Smooth muscle cell of the brain vasculature (primary cell): Measurements from ENCODE around the gene NPAS2.

Experiments
- DNase-seq: peaks from one replicate; pipeline ENCODE4 v3.0.0-alpha.2; 2012; ENCODE audit warnings: low read depth, low spot score

Gene NPAS2

DNA sequence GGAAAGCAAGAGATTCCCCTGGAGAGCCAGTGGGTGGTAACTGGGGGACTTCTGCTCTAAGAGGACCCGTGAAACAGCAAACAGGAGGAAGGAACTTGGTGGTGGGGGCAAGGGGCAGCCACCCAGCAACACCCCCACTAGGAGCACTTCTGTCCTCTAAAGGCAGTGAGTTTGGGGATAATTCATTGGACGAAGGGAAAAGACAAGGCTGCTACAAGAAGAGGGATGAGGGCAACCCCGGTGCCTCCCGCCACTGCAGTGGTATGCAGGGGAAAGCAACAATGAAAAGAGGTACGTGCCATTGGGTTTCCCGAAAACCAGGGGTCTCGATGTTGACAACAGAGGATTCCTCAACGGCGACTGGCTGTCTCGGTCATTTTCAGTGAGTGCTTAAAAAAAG lies 191.2 kb downstream of the NPAS2 start:
- DNase-seq: no peak

DNA sequence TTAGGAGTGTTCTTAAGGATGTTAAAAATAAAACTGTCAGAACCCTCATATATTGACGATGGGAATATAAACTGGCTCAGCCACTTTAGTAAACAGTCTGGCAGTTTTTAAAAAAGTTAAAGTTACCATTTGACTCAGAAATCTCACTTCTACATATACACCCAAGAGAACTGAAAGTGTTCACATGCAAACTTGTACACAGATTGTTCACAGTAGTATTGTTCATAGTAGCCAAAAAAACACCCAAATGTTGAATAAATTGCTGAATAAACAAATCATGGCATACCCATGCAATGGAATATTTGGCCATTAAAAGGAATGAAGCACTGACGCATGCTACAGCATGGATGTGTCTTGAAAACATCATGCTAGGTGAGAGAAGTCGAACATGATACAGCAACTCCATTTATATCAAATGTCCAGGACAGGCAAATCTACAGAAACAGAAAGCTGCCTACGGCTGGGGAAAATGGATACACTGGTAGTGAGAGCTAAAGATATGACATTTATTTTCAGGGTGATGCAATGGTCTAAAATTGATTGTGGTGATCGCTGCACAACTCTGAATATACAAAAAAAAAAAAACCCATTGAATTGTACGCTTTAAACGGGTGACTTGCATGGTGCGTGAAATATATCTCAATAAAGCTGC lies 192.2 kb downstream of the NPAS2 start:
- no peak for DNase-seq

DNA sequence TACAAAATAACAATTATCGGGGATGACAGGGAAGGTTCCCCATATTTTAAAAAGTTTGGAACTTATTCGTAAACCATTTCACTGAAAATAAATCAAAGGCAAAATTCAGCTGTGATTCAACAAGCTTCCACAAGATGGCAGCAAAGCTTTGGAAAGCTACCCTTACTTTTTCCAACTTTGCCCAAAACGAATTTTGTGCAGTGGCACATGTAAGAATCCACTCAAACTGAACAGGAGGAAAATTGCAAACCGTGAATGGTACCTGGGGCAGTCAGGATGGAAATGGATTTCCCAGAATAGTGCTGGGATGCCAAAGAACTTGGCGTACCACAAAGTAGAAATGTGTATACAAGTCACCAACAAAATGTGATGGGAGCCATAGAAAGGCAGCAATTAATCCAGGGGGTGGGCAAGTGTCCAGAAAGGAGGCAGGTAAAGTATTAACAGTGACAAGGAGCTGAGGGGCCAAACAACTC lies 192.8 kb downstream of the NPAS2 start:
- no peak for DNase-seq

DNA sequence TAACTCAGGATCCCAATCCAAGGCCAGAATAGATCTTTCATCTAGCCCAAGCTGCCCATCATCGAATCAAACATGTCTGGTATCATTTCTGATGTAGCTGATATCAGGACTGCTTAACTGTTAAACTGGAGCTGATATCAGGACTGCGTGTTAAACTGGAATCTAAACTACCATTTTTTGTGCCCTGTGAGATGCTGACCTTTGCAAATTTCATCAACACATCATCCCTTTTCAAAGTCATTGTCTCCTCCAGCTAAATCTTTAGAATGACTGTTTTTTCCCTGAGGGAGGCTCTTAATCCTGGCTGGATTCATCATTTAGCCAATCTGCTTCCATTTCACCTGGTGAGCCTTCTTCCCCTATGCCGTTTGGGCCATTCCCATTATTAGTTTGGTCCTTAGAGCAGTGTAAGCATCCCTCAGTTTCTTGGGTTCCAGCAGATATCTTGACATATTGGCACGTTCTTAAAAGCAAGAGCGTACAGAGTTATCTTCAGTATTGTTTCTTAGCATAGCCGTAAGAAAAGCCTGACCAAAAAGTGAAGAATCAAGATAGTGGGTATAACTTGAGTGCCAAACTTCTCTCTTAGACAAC lies 194.4 kb downstream of the NPAS2 start:
- DNase-seq: no peak

DNA sequence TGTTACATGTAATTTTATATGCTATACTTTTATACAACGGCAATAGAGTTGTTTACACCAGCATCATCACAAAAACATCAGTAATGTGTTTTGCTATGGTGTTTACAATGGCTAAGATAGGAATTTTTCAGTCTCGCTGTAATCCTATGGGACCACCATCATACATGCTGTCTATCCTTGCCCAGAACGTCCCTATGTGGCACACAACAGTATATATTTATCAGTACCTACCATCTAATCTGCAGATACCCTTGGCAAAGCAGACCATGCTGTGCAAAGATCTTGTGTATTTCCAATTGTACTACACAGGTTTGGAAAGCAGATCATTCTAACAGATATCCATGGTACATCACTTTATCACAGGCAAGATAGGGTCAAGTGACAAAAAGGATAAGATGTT lies 197.4 kb downstream of the NPAS2 start:
- no peak for DNase-seq

DNA sequence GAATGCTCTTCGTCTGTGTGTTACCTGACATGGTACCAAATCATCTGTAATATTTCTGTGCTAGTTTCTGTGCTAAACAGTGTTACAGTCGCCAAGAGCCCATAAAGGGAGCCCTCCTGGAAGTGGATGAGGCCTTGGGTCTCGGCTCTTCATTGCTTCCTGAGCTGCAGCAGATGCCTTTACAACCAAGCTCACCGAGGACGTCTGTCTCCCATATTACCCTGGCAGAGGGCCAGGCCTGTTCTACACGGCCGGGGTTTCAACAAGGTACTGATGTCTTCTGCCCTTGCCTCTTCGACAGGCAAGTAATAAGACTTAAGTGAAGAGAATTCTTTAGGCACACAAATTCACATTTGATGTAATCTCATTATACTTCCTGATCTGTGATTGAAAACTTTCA lies 199.0 kb downstream of the NPAS2 start:
- no peak for DNase-seq

DNA sequence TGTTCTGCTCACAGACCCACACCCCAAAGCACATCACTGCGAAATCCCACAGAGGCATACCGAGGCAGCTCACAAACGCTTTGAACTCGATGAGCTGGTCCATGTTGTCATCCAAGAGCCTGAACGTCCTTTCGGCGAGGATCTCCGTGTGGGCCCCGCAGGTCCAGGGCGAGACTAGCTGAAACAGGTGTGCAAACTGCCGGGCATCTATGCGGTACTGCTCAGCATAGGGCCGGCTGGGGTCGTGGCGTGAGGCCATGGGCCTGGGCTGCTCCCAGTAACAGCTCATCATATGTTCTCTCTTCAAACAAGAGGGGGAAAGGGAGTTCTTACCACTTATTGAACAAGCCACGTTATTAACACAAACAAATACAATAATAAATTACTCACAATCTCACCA lies 202.3 kb downstream of the NPAS2 start:
- no peak for DNase-seq

DNA sequence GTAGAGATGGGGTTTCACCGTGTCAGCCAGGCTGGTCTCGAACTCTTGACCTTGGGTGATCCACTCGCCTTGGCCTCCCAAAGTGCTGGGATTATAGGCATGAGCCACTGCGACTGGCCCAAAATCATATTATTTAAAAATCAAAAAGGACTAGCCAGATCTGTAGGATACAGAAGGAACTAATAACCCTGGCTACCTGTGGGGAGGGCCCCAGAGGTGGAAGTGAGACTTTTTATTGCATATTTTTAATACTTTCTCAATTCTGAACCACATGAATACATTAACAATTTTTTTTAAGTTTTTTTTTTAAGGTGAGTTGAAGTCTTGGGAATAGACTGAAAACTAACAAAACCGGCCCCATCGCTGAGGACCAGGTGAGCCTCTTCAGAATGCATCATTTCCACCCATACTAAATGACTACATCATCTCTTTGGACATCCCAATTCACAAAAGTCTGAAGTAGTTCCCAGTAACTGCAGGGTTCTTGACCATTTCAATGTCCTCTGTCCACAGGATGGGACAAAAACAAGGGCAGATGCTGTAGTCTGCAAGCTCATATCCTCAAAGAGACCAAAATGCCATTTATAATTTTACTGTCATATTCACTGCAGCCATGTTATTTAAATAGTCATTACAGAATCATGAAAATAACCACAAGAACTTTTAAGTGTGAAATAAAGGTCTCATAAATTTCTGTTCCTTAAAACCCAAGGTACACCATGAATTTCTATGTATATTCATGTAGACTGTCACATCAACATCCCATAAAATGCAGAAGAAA lies 203.6 kb downstream of the NPAS2 start:
- DNase-seq: no peak

DNA sequence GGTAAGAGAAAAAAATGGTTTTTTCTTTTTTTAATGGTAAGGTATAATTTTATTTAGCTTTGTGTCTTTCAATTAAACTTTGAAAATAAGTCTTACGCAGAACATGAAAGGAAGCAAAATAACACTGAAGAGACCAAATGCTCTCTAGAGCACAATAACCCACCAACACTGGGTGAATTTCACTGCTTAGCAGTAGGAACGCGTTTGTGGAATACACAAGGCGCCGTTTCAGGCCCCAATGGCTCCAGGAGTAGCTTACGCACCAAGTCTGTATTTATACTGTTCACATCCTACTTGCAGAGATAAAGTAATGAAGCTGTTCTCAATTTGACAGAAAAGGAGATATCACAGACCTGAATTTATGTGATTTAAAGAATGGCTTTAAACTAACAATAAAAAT lies 205.6 kb downstream of the NPAS2 start:
- DNase-seq: no peak

DNA sequence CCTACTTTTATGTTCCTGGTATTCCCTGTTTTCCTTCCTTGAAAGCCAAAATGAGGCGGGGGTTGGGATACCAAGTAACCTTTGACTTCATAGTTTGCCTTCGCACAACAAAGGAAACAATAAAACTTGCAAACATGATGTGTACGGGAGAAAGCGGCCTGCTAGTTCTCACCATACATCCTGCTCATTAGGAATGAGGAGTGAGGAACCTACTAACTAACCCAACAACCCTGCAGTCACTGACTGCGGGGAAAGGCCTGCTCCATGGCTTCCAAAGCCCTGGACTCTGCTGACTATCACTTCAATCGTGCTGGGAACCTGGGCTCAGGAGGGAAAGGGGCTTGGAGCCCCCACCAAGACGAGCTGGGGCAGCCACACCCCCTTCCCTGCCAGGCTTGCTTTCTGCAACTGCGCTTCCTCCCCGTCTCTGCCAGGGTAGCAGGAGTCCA lies 206.3 kb downstream of the NPAS2 start:
- DNase-seq: no peak

DNA sequence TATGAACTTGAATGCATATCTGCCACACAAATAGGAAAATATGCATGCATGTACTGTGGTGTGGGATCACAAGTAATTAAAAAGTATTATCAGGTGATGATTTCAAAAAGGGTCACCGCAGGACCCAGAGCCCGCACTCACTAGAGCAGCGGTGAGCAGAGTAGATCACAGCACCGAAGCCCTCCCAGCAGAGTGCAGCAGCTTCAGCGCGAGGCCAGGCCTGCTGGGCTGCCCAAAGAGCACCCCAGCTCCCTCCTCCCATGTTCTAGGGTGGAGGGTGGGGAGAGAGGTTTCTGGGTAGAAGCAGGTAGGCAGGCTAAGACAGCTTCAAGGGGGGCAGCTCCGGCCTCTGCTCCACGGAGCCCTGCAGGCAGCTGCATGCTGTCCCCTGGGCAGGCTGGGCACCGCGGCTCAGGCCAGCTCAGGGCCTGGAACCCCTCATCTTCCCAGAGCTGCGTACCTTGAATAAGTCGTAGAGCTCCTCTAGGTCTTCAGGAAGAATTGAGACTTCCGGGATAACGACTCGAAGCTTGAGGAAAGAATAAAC lies 207.1 kb downstream of the NPAS2 start:
- no peak for DNase-seq

DNA sequence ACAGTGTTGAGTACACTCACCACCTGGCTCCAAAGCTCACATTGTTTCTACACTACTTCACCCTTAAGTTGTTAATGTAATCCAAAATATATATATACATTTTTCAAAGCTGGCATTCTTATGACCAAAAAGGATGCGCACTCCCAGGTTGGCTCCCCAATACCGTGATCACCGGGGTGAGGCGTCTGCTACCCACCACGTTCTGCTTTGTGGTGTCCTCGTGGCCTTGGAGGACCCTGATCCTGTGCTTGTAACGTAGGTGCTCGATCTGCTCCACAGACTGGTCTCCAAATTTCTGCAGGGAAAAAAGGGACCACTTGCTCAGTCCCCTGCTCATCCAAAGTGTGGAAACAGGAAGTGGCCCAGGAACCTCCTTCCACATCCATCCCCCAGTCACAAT lies 207.9 kb downstream of the NPAS2 start:
- DNase-seq: no peak

DNA sequence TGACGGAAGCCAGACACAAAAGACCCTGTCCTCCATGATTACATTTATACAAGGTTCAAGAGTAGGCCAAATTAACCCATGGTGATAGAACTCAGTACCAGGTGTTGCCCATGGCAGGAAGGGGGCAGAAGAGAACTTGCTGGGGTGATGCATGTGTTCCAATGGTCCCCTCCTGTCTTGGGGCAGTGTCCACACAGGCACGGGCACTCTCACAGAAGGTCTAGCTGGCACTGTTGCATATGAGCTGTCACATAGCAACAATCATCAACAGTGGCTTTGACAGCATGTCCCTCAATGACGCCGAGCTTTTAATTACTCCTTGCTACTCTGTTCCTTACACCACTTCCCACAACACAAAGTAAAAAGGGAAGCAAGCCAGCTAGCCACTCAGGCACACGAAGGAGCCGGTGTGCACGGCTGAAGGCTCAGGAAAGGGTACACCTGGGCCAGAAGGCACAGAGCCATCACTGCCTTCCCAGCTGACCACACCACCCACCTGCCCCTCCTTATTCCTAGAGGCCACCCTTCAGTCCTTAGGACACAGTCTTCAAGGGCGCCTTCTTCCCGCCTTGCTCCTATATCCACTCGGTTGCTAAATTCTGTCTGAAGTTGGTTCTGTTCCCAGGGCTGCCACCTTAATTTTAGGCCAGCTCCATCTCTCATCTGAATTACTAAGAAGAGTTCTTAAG lies 211.1 kb downstream of the NPAS2 start:
- no peak for DNase-seq

DNA sequence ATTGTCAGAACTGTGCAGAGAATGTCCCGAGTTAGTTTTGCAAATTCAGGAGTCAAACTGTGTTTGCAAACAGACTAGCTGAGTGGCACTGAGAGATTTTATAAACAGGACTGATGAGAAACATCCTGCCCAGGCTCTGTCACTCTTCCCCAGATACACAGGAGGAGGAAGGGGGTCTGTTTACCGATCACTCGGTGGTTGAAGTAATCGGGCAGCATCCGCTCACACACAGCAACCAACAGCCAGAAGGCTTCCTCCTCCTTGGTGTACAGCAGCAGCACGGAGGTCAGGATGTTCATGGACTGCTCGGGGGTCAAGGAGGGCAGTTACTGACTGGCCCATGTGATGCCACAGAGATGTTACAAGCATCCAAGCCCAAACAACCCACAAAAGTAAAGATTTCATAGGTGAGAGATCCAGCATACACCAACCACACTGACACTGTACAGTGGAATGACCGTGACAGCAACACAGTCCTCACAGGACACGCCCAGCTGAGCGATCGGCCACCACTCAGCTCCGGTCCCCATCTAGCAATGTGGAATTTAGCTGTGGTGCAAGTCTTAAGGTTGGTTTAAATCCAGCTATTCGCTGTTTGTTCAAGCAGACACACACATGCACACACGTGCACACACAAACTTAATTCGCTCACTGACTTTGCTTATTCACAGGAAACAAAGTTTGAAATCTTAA lies 212.3 kb downstream of the NPAS2 start:
- DNase-seq: no peak

DNA sequence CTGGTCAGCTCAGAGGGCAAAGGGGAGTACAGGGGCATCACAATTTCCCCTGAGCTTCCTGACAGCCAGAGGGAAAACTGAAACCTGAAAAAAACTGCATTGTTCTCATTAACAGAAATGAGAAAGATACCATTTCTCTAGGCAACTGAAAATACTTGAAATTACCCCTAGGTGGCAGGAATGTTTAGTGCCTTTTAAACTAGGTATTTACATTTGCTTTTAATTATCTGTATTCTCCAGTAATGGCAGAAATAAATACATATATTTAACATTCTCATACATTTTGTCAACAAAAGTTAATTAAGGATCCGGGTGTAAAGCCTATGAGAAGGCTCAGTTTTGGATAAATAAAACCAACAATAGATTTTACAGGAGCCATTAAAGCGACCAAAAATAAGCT lies 216.6 kb downstream of the NPAS2 start:
- no peak for DNase-seq

DNA sequence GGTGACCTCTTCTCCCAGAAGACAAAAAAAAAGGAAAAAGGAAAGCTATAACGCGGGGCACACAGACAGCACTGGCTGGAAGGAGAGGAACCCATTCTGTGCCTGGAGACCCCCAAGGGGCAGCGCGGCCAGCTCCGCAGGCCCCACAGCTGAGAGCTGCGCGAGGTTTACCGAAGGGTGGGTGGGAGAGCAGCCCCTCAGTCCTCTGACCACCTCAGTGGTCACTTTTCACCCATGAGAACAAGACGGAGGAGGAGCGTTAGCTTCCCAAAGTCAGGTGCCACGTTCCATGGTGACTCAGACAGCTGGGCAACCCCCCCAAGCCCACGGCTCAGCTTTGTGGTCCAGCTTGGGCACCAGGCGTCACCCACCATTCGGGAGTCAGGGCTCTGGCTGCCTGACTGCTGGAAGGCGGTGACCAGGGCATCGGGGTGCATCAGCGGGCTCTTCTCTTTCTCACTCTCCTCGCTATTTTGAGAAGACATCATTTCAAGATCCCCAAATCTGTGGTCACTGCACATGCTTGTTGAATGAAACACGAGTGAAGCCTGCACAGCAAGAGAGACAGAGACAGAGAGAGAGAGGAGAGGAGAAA lies 217.3 kb downstream of the NPAS2 start:
- DNase-seq: no peak

DNA sequence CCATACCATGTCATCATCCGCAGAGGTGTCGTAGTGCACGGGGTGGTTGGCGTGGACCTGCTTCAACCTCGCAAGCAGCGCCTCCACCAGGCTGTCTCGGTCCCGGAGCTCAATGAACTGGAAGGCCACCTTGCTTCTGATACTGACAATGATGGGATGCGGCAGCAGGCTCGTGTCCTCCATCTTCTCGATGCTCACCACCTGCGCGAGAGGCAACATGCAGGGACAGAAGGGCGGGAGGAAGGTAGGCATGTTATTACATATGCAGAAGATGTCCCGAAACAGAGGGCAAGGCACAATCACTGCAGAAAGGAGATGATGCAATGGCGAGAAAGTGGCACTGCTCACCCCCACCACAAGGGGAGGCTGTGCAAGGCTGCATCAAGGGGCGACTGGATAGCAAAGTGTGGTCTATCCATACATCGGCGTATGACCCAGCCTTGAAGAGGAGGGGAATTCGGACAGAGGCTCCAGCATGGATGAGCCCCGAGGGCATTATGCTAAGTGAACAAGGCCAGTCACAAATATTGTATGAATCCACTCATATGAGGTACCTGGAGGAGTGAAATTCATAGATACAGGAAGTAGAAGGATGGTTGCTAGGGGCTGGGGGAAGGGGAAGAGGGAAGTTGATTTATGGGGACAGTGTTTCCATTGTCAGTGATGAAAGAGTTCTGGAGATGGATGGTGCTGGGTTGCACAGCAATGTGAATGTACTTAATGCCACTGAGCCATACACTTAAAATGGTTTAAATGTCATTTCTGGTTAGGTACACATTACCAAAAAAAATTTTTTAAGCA lies 218.7 kb downstream of the NPAS2 start:
- DNase-seq: no peak

DNA sequence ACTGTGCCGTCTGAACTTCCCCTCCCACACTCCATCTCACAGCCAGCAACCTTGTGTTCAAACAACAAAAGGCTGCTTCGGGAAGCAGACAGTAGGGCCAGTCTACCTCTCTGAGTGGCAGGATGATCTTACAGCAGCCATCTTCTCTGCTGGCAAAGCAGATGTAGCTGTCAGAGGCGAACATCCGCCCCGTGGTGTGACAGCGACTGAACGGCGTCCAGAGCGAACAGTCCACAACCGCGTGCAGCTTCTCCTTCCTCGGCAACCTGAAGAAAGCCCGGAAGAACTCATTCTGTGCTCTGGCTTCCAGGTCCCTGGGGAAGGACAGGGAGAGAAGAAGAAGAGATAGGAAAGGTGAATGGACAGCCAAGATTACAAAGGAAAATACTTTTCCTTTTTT lies 220.1 kb downstream of the NPAS2 start:
- DNase-seq: no peak

DNA sequence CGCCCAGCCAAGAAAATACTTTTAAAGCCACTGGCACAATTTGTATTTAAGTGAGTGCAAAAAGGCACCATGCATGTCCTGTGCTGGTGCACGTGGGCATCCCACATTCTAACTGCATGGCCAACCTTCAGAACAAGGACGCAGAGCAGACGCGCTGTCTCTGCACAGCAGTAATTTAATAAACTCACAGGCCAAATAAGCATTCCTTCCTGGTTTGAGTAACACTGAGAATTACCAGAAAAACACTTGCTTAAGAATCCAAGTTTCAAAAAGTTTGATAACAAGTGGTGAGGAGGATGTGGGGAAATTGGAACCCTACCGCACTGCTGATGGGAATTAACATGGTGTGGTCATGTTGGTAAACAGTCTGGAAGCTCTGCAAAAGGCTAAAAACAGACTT lies 220.8 kb downstream of the NPAS2 start:
- no peak for DNase-seq

DNA sequence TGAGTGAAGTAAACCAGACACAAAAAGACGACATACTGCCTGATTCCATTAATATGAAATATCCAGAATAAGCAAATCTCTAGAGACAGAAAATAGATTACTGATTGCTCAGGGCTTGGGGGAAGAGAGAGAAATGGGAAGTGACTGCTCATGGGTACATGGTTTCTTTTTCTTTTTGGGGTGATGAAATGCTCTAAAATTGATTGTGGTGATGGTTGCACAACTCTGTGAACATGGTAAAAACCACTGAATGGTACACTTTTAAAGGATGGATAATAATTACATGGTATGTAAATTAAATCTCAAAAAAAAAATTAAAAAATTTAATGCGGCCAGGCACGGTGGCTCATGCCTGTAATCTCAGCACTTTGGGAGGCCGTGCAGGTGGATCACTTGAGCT lies 221.5 kb downstream of the NPAS2 start:
- no peak for DNase-seq
